ENCODE data around the gene KCNC4.

DNA sequence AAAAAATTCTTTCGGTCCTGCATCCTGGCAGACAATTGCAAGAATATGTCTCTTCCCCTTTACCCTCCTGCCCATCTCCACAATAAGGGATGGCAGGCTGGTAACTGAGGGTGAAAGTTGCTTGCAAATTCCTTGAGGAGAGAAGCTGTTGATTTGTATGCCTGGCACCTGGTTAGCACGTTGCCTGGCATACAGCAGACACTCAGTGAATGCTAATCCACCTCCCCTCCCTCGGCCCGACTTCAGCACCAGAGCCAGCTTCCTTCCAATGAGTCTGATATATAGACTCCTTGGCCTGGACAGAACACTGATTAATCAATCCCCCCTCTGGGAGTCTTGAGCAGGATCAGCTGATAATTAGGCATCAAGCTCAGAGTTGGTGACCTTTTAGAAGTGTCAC lies 39.1 kb downstream of the KCNC4 start:
- no peak for TF ChIP-seq SUZ12 (IDR thresholded peaks at IDR 0.05)
- no peak for TF ChIP-seq BHLHE40 (IDR thresholded peaks at IDR 0.05; ENCODE audit: borderline replicate concordance)
- no peak for TF ChIP-seq SP1 (IDR thresholded peaks at IDR 0.05)
- no peak for TF ChIP-seq FOXK2 (IDR thresholded peaks at IDR 0.05)
- TF ChIP-seq FOXM1 (IDR thresholded peaks at IDR 0.05; ENCODE audit: borderline replicate concordance), result no peak
- no peak for TF ChIP-seq TARDBP (IDR thresholded peaks at IDR 0.05)
- no peak for TF ChIP-seq HDGF (IDR thresholded peaks at IDR 0.05; ENCODE audit: borderline replicate concordance)
